ENCODE measurements around the gene LRRC74B.
"Not testable (repeated sequence)": the region's sequence is repeated elsewhere in the genome, so short reads cannot be mapped to it uniquely, and the experiment has no call there.

LRRC74B gene

GRCh38 chr22:21032037-21032867, 13.5 kb upstream of the LRRC74B start, which contains the start of gene SLC7A4:
SLC7A4 (minus strand) TSS chr22:21032561; CDS start chr22:21031812, 749 bp downstream.
- no peak for DNase-seq (ENCODE audit: low read depth)

- no peak for DNase-seq (ENCODE audit: low read depth)
These were observed 12.7 kb upstream of the LRRC74B start for GRCh38 chr22:21032868-21033688.

- no peak for DNase-seq (ENCODE audit: low read depth)
These were observed 11.9 kb upstream of the LRRC74B start for GRCh38 chr22:21033895-21034294.

GRCh38 chr22:21034989-21035388, 10.8 kb upstream of the LRRC74B start:
- no peak for DNase-seq (ENCODE audit: low read depth)

- no peak for DNase-seq (ENCODE audit: low read depth)
These were observed 7.3 kb upstream of the LRRC74B start for GRCh38 chr22:21038405-21038804.

- DNase-seq (ENCODE audit: low read depth): not testable (repeated sequence)
These were observed 6.6 kb upstream of the LRRC74B start for GRCh38 chr22:21039158-21039557.

GRCh38 chr22:21041937-21042336, 3.8 kb upstream of the LRRC74B start:
- no peak for DNase-seq (ENCODE audit: low read depth)

GRCh38 chr22:21042978-21043859, 2.5 kb upstream of the LRRC74B start:
- DNase-seq (ENCODE audit: low read depth): no peak

- DNase-seq (ENCODE audit: low read depth): no peak
These were observed 1.7 kb upstream of the LRRC74B start for GRCh38 chr22:21043860-21044535.

- DNase-seq (ENCODE audit: low read depth): no peak
These were observed 688 bp upstream of the LRRC74B start for GRCh38 chr22:21044931-21045584.

- DNase-seq (ENCODE audit: low read depth): no peak
These were observed 1.4 kb downstream of the LRRC74B start for GRCh38 chr22:21047035-21047661.

- no peak for DNase-seq (ENCODE audit: low read depth)
These were observed 2.0 kb downstream of the LRRC74B start for GRCh38 chr22:21047730-21048129.

GRCh38 chr22:21048448-21048847, 2.7 kb downstream of the LRRC74B start:
- DNase-seq (ENCODE audit: low read depth): not testable (repeated sequence)

- DNase-seq (ENCODE audit: low read depth): not testable (repeated sequence)
These were observed 3.2 kb downstream of the LRRC74B start for GRCh38 chr22:21048965-21049364.

- DNase-seq (ENCODE audit: low read depth): no peak
These were observed 5.5 kb downstream of the LRRC74B start for GRCh38 chr22:21051145-21051830.

- DNase-seq (ENCODE audit: low read depth): no peak
These were observed 6.2 kb downstream of the LRRC74B start for GRCh38 chr22:21051831-21052400.

GRCh38 chr22:21052715-21053459, 7.1 kb downstream of the LRRC74B start:
- DNase-seq (ENCODE audit: low read depth): no peak

- no peak for DNase-seq (ENCODE audit: low read depth)
These were observed 8.4 kb downstream of the LRRC74B start for GRCh38 chr22:21054046-21054713.

All from activated T-cell treated with anti-CD3 and anti-CD28 coated beads for 1 hour (primary cell).